Large intestine (tissue), 3 donors: ENCODE data around the gene AKR1B15. TPM values are rescaled to one million over a fixed set of nuclear protein-coding genes. Genes with fewer than 3 reads are reported as not detected.
A peak's percentile ranks its signal among the peaks of the same experiment; 100 is the strongest.
"Not testable (repeated sequence)": the region's sequence is repeated elsewhere in the genome, so short reads cannot be mapped to it uniquely, and the experiment has no call there.

ENCODE experiments used
- DNase-seq, 2 donors: peaks; one replicate each; pipeline versions ENCODE4 v3.0.0 to v3.0.0-alpha.2; 2013
- H3K27ac ChIP-seq: one replicate; pipeline ENCODE4 v1.5.1; 2013; ENCODE audit warnings: low read length
- H3K27me3 ChIP-seq: 2 replicates; pipeline ENCODE4 v1.6.1; 2013; ENCODE audit warnings: low read length; ENCODE audit not compliant: control insufficient read depth, insufficient read depth
- H3K36me3 ChIP-seq: 2 replicates; pipeline ENCODE4 v1.6.1; 2013; ENCODE audit warnings: low read length; ENCODE audit not compliant: control insufficient read depth, insufficient read depth
- H3K4me1 ChIP-seq: one replicate; pipeline ENCODE4 v1.6.1; 2013; ENCODE audit warnings: low read length; ENCODE audit not compliant: control insufficient read depth, insufficient read depth
- H3K4me3 ChIP-seq: one replicate; pipeline ENCODE4 v1.5.1; 2013; ENCODE audit warnings: low read length
- H3K9me3 ChIP-seq: one replicate; pipeline ENCODE4 v1.6.1; 2013; ENCODE audit warnings: mild to moderate bottlenecking, low read depth, low read length, moderate library complexity; ENCODE audit not compliant: control insufficient read depth
- WGBS: methylation state at CpG from one replicate; pipeline ENCODE4 v1.1.5; 2013; ENCODE audit warnings: low lambda C conversion rate; ENCODE audit not compliant: insufficient coverage; 5-methylcytosine and 5-hydroxymethylcytosine counted together
- polyA plus RNA-seq: library from polyadenylated mRNA; unstranded; fragments of 120-200 nt; gene quantifications from one replicate; pipeline ENCODE4 v1.2.1, GENCODE V29; 2013

AKR1B15 gene
- polyA plus RNA-seq, 1 donor = 0.22 TPM

DNA sequence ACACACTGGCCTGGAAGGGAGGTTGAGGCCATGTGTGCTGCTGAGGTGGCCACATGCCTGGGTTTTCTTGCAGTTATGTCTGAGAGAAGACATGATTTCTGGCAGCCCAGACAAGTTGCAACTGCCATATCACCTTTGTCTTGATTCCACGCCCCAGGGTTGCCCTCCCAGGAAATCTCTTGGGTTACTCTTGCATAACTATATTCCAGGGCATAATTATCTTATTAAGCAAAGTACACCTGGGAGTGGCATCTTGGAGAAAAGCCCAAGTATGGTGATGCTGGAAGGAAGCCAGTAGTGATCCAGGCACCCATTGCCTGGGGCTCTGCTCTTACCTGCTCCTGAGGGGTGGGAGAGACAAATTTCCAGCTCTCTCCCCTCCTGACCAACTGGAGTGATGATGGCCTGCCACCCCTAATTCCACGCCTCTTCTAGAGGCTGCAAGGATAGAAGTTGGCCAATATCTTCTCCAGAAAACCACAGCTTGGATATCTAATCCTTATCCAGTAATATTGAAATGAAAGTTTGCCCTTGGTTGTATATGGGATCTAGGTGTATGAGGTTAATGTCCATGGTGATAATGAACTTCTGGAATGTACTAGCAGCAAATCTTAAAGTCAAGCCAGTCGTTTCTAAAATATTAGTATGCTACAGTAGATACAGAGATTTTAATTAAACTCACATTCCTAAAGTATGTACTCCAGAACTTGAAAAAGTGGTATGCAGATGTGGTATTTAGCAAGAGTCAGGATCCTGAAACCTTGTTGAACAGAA lies 16.5 kb upstream of the AKR1B15 start:
- H3K9me3 ChIP-seq = no peaks in the 10 kb centered on the region
- H3K4me1 ChIP-seq = peaks cover 4% of the 10 kb centered on the region
- peak overlapping the region; percentile 55 for H3K27ac ChIP-seq
- DNase-seq = peak; percentile 77 to 91
- H3K27me3 ChIP-seq = no peaks in the 10 kb centered on the region
- no CpG with 5 or more reads among the region's 3 CpGs for WGBS
- H3K36me3 ChIP-seq = no peaks in the 10 kb centered on the region
- no peak overlapping the region for H3K4me3 ChIP-seq

DNA sequence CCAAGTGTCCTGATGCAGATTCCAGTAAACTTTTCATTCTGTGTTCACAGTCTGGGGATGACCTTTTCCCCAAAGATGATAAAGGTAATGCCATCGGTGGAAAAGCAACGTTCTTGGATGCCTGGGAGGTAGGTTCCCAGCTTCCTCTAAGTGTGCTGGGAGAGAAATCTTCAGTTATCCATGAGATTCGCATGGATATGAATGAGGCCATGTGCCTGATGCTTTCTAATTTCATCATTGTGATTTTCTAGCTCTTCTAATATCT lies 16.0 kb upstream of the AKR1B15 start:
- DNase-seq = no peak
- no peaks in the 10 kb centered on the region for H3K9me3 ChIP-seq
- no peak overlapping the region for H3K4me3 ChIP-seq
- H3K27ac ChIP-seq = peak overlapping the region; percentile 55
- no peaks in the 10 kb centered on the region for H3K36me3 ChIP-seq
- peaks cover 4% of the 10 kb centered on the region for H3K4me1 ChIP-seq
- WGBS = no CpG with 5 or more reads among the region's 3 CpGs
- H3K27me3 ChIP-seq = no peaks in the 10 kb centered on the region

DNA sequence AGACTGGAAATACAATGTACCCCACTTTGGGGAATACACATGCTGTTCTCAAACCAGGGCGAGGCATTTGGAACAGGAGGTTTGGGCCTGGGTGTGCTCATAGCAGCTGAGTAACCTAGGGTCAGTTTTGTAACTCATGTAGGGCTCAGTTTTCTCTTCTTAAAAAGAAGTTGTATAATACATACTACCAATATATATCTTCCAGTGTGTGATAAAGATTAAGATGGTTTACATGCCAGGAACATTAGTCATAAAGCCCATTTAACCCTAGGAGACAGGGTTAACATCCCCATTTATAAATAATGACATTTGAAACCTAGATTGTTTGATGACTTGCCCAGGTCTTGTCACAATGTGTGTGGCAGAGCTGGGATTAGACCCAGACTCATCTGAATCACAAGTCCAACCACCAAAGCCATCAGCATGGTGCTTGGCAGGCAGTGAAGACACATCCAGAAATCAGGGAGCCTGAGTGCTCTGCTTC lies 15.6 kb upstream of the AKR1B15 start:
- DNase-seq = no peak
- no peaks in the 10 kb centered on the region for H3K27me3 ChIP-seq
- H3K4me1 ChIP-seq = peaks cover 4% of the 10 kb centered on the region
- H3K27ac ChIP-seq = peak overlapping the region; percentile 55
- H3K4me3 ChIP-seq = no peak overlapping the region
- no peaks in the 10 kb centered on the region for H3K9me3 ChIP-seq
- WGBS = no CpG with 5 or more reads among the region's 1 CpG
- no peaks in the 10 kb centered on the region for H3K36me3 ChIP-seq

DNA sequence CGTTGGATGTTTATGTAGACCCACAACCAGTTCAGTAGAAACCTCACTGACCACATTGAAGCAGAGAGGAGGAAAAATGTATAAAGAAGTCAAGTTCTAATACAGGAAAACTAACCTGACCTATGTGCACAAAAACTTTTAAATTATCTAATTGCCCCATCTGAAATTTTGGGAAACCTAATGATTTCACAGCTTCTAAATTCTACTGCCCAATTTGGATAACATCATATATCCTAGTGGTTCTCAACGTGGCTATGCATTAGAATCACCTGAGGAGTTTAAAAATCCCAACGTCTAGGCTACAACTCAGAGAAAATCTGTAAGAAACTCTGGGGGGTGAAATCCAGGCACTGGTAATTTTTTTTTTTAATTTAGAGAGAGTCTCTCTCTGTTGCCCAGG lies 14.3 kb upstream of the AKR1B15 start:
- Histone ChIP-seq H3K36me3 (no peaks in the 10 kb centered on the region), H3K27me3 (peaks cover 6% of the 10 kb centered on the region), H3K27ac (no peak overlapping the region), H3K4me1 (peaks cover 4% of the 10 kb centered on the region), H3K4me3 (no peak overlapping the region), H3K9me3 (no peaks in the 10 kb centered on the region)
- WGBS = 100% methylated on average over 1 of the region's 3 CpGs
- no peak for DNase-seq

DNA sequence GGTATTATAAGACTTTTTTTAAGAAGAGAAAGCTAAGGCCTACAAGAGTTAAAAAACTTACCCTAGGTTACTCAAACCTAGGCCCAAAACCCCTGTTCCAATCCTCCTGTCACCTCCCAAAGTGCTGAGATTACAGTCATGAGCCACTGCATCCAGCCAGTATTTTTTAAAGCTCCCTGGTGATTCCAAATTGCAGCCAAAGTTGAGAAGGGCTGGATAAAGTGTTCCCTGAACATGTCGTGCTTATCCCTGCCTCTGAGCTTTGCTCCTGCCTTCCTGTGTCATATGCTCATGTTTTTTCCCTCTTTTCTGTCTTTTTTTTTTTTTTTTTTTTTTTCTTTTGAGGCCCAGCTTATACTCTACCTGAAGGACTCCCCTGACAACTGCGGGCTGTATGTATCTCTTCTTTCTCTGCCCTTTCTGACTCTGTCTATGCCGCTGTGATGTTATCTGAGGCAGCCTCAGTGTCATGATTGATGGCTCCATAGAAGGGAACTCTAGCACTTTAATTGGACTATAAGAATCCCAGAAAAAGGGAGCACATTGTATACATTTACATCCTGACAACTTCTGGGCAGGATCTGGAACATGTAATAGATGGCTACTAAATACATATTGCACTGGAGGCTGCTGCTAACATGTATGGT lies 13.5 kb upstream of the AKR1B15 start:
- Histone ChIP-seq H3K4me1 (peaks cover 4% of the 10 kb centered on the region), H3K27me3 (peaks cover 6% of the 10 kb centered on the region), H3K36me3 (no peaks in the 10 kb centered on the region), H3K4me3 (no peak overlapping the region), H3K27ac (no peak overlapping the region), H3K9me3 (no peaks in the 10 kb centered on the region)
- DNase-seq = no peak
- WGBS = 29% methylated on average over 1 of the region's 3 CpGs

DNA sequence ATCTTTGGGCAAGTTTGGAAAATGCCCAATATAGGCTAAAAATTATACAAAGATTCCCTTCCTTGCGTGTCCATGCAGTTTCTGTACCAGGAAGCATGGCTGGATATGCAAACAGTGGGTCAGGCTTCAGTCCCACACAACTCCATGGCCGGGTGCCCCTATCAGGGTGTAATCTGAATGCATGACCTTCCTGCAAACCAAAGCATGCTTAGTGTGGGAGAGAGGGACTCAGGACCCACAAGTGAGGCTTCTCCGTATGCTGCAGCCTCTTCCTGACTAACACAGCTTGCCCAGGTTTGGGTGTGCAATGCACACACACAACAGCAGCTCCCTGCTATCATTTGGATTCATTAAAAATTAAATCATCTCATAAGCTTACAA lies 13.0 kb upstream of the AKR1B15 start:
- WGBS = no CpG with 5 or more reads among the region's 3 CpGs
- Histone ChIP-seq H3K36me3 (no peaks in the 10 kb centered on the region), H3K4me1 (peaks cover 4% of the 10 kb centered on the region), H3K4me3 (no peak overlapping the region), H3K9me3 (no peaks in the 10 kb centered on the region), H3K27ac (no peak overlapping the region), H3K27me3 (peaks cover 8% of the 10 kb centered on the region)
- no peak for DNase-seq

DNA sequence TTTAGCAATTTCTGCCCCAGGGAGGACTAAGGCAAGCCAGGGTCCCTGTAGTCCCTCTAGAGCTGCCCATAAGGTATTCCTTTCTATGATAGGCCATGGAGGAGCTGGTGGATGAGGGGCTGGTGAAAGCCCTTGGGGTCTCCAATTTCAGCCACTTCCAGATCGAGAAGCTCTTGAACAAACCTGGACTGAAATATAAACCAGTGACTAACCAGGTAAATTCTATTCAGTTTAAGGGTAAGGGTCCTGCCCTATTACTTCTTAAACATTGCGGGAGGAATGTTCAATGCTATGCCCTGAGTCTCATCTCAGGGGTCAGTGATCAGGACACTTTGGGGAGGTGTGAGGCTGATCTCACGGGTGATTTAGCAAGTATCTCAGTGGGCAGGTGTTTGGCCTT lies 12.4 kb upstream of the AKR1B15 start:
- DNase-seq, H3K36me3 ChIP-seq, H3K9me3 ChIP-seq, H3K4me1 ChIP-seq, H3K4me3 ChIP-seq, H3K27ac ChIP-seq: not testable (repeated sequence)
- WGBS = no CpG with 5 or more reads among the region's 3 CpGs
- H3K27me3 ChIP-seq = peaks cover 10% of the 10 kb centered on the region

DNA sequence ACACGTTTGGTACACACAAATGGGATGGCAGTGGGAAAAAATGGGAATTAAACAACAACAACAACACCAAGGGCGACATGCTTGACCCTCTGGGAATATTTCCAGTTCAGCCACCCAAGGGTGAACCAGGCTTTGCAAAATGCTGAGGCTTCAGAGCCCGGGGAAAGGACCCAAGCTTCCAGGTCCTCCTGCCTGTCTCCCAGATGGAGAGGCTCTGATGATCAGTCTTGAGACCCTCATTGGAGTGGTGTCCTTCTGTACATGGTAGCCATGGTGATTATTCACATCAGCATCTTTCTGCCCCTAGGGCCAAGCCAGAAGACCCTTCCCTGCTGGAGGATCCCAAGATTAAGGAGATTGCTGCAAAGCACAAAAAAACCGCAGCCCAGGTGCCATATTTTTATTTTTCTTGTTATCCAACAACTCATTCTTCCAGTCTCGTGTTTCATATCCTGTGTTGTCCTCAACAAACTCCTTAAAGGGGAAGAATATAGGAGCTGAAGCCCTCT lies 11.6 kb upstream of the AKR1B15 start:
- H3K36me3 ChIP-seq, H3K4me3 ChIP-seq, H3K27ac ChIP-seq, H3K4me1 ChIP-seq, DNase-seq, H3K9me3 ChIP-seq: not testable (repeated sequence)
- 93% methylated on average over 2 of the region's 5 CpGs for WGBS
- peaks cover 14% of the 10 kb centered on the region for H3K27me3 ChIP-seq

DNA sequence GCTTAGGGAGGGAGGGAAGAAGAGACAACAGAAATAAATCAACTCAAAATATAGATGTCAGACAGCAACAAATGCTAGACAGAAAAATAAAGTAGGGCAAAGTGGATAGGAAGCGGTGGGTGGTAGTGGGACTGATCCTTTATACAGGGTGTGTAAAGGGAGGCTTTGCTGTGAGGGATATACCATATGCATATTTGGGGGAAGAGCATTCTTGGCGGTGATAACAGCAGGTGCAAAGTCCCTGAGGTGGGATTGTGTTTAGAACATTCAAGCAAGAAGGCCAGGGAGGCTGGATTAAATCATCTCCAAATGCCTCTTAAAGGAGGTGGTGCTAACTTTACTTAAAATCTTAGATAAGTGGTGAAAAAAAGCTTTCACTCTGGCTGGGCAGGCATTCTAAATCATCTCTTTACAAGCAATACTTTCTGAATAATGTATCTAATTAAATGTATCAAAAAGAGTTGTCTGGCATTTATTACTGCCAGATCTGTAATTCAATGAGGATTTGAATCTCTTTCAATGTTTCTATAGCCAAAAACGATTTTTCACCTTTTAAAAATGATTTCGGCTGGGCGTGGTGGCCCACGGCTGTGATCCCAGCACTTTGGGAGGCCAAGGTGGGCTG lies 9.4 kb upstream of the AKR1B15 start:
- 80% methylated on average over 1 of the region's 6 CpGs for WGBS
- no peak for DNase-seq
- no peak overlapping the region for H3K4me3 ChIP-seq

DNA sequence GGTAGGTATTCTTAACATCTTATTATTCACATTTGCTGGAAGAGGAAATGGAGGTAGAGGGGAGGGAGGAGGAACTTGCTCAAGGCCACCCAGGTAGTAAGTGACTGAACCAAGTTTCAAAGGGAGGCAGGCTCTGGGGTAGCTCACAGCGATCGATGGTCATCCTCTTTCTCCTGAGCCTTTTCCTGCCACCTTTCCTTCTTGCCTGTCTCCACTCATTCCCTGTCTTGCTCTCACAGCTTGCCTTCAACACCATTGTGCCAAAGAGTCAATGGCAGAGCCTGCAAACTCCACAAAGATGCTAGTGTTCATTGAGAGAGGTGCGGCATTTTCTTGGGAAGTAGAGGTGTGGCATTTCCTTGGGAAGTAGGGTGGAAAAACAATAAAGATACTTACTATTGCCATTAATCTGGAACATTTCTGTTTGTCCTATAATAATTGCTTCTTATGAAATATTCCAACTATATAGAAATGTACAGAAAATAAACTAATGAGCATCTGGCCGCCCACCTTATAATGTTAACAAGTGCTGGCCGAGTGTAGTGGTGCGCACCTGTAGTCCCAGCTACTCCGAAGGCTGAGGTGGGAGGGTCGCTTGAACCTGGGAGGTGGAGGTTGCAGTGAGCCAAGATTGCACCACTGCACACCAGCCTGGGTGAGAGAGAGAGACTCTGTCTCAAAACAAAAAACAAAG lies 7.3 kb upstream of the AKR1B15 start:
- not testable (repeated sequence) for H3K9me3 ChIP-seq, H3K36me3 ChIP-seq, H3K4me3 ChIP-seq, DNase-seq, H3K27ac ChIP-seq, H3K4me1 ChIP-seq
- 100% methylated on average over 1 of the region's 8 CpGs for WGBS
- H3K27me3 ChIP-seq = peaks cover 14% of the 10 kb centered on the region

More for the DNA sequence above, 9.4 kb upstream of the AKR1B15 start:
- Histone ChIP-seq H3K27me3 (peaks cover 14% of the 10 kb centered on the region), H3K36me3 (no peaks in the 10 kb centered on the region), H3K27ac (no peak overlapping the region), H3K9me3 (no peaks in the 10 kb centered on the region), H3K4me1 (no peaks in the 10 kb centered on the region)
